HG03457 (cell line): ENCODE measurements around the gene ZC3H11A.
A peak's percentile ranks its signal among the peaks of the same experiment; 100 is the strongest.
"Not testable (repeated sequence)": the region's sequence is repeated elsewhere in the genome, so short reads cannot be mapped to it uniquely, and the experiment has no call there.

Experiments
- ATAC-seq: cut with Tn5 transposase; IDR thresholded peaks from one replicate; pipeline ENCODE4 v1.9.1; 2021; ENCODE audit warnings: moderate number of reproducible peaks; ENCODE audit not compliant: unreplicated experiment

The ZC3H11A gene

GRCh38 chr1:203795441-203796235, at the start of gene ZC3H11A, which contains the start of gene ZBED6:
Gene ZC3H11A (plus strand): TSS chr1:203795623. CDS start chr1:203817071, 21,448 bp downstream.
Gene ZBED6 (plus strand): TSS chr1:203795623. CDS start chr1:203797523, 1,900 bp downstream.
- peak; percentile 90 for ATAC-seq

GRCh38 chr1:203746281-203746680, 49.1 kb upstream of the ZC3H11A start:
- ATAC-seq, result no peak

- ATAC-seq, result no peak
Observed at GRCh38 chr1:203751051-203751450, 44.4 kb upstream of the ZC3H11A start.

GRCh38 chr1:203751618-203752361, 43.6 kb upstream of the ZC3H11A start:
- not testable (repeated sequence) for ATAC-seq

GRCh38 chr1:203754455-203754864, 41.0 kb upstream of the ZC3H11A start:
- ATAC-seq, result no peak

GRCh38 chr1:203756036-203756435, 39.4 kb upstream of the ZC3H11A start:
- no peak for ATAC-seq

- ATAC-seq, result not testable (repeated sequence)
Observed at GRCh38 chr1:203758749-203759148, 36.7 kb upstream of the ZC3H11A start.

GRCh38 chr1:203760506-203760905, 34.9 kb upstream of the ZC3H11A start:
- no peak for ATAC-seq

GRCh38 chr1:203761958-203762357, 33.5 kb upstream of the ZC3H11A start:
- not testable (repeated sequence) for ATAC-seq

GRCh38 chr1:203763505-203763904, 31.9 kb upstream of the ZC3H11A start:
- ATAC-seq, result no peak

- no peak for ATAC-seq
Observed at GRCh38 chr1:203764105-203765028, 31.1 kb upstream of the ZC3H11A start.

- ATAC-seq, result no peak
Observed at GRCh38 chr1:203765029-203765837, 30.2 kb upstream of the ZC3H11A start, which contains the start of gene LAX1. Gene LAX1 (plus strand): TSS chr1:203765183. CDS start chr1:203765566, 383 bp downstream.

GRCh38 chr1:203768256-203768655, 27.2 kb upstream of the ZC3H11A start:
- no peak for ATAC-seq

- ATAC-seq, result no peak
Observed at GRCh38 chr1:203769505-203770343, 25.7 kb upstream of the ZC3H11A start.

- no peak for ATAC-seq
Observed at GRCh38 chr1:203771901-203772301, 23.5 kb upstream of the ZC3H11A start.

GRCh38 chr1:203772836-203773235, 22.6 kb upstream of the ZC3H11A start:
- ATAC-seq, result no peak

GRCh38 chr1:203776636-203777035, 18.8 kb upstream of the ZC3H11A start:
- no peak for ATAC-seq

GRCh38 chr1:203777596-203777995, 17.8 kb upstream of the ZC3H11A start:
- ATAC-seq, result no peak

- no peak for ATAC-seq
Observed at GRCh38 chr1:203778146-203778545, 17.3 kb upstream of the ZC3H11A start.
